NCI-H1694 (cell line): ENCODE results near the gene C12orf75.

ENCODE experiments used
- DNase-seq: peaks from one replicate; lab custom pipeline; 2025; lab: John Stamatoyannopoulos, UW

Gene C12orf75

GRCh38 chr12:105418821-105419291, 88.4 kb downstream of the C12orf75 start:
- no peak for DNase-seq

GRCh38 chr12:105419606-105420005, 89.1 kb downstream of the C12orf75 start:
- peak; percentile 52 for DNase-seq

- no peak for DNase-seq
Observed at GRCh38 chr12:105420046-105420445, 89.6 kb downstream of the C12orf75 start.

- DNase-seq, result peak; percentile 68
Observed at GRCh38 chr12:105420659-105421240, 90.3 kb downstream of the C12orf75 start.
